B cell (primary cell): ENCODE results near the gene PDX1. TPM values are rescaled to one million over a fixed set of nuclear protein-coding genes. Genes with fewer than 3 reads are reported as not detected.
A peak's percentile ranks its signal among the peaks of the same experiment; 100 is the strongest.

Experiments
- ATAC-seq: fragments of 200-7000 bp; cut with Tn5 transposase; one replicate; pipeline ENCODE4 v1.10.0; 2021; ENCODE audit warnings: low read depth, mild to moderate bottlenecking, moderate number of reproducible peaks, moderate library complexity
- CTCF ChIA-PET: fragments of 350-600 bp; sonication (Branson Sonifier 250); formaldehyde crosslinking; loops from one replicate; lab custom pipeline; 2021; ENCODE audit warnings: antibody characterized with exemption, inconsistent platforms; lab: Charles Lee
- POLR2A ChIA-PET: fragments of 350-600 bp; sonication (Branson Sonifier 250); formaldehyde crosslinking; loops from one replicate; lab custom pipeline; 2021; ENCODE audit warnings: antibody characterized with exemption; lab: Charles Lee
- DNase-seq: peaks from one replicate; pipeline ENCODE4 v3.0.0; 2013
- H2AFZ ChIP-seq: 2 replicates; pipeline ENCODE4 v1.6.1; 2012; ENCODE audit warnings: mild to moderate bottlenecking, low read depth, low read length; ENCODE audit not compliant: insufficient read depth, poor library complexity, severe bottlenecking
- H3K27ac ChIP-seq, 2 donors: 1 replicate in 1 of 2; 2 replicates in 1 of 2; pipeline ENCODE4 v1.5.1; 2012 to 2013; ENCODE audit warnings: low read length in 2 of 2, mild to moderate bottlenecking in 2 of 2, moderate library complexity in 1 of 2
- H3K27me3 ChIP-seq, 4 experiments: fragments of 200-600 bp in 1 of 4; sonication (generic) in 1 of 4; replicated peaks in 1 of 4; 1 replicate in 2 of 4; 2 replicates in 2 of 4; pipeline versions ENCODE4 v1.6.1 to v1.7.0; 2013 to 2016; ENCODE audit warnings: low read length in 3 of 4, mild to moderate bottlenecking in 2 of 4, mixed read lengths in 1 of 4, moderate library complexity in 1 of 4; ENCODE audit not compliant: insufficient read depth in 4 of 4, control insufficient read depth in 3 of 4; ENCODE audit errors: control extremely low read depth in 1 of 4
- H3K36me3 ChIP-seq, 2 experiments: replicated peaks in 1 of 2; 1 replicate in 1 of 2; 2 replicates in 1 of 2; pipeline versions ENCODE4 v1.6.1 to v1.7.1; 2013; ENCODE audit warnings: low read length in 1 of 2; ENCODE audit not compliant: insufficient read depth in 2 of 2, control insufficient read depth in 1 of 2; ENCODE audit errors: control extremely low read depth in 1 of 2, extremely low read depth in 1 of 2
- H3K4me1 ChIP-seq, 2 donors: fragments of 200-600 bp in 1 of 2; sonication (generic) in 1 of 2; 1 replicate in 1 of 2; 2 replicates in 1 of 2; pipeline versions ENCODE4 v1.5.1 to v1.6.1; 2013 to 2017; ENCODE audit warnings: low read length in 2 of 2; ENCODE audit not compliant: control insufficient read depth in 2 of 2, insufficient read depth in 2 of 2
- H3K4me2 ChIP-seq: replicated peaks from 2 replicates; pipeline ENCODE3; 2012; ENCODE audit warnings: mild to moderate bottlenecking, low read depth, low read length; ENCODE audit not compliant: poor library complexity, severe bottlenecking
- H3K4me3 ChIP-seq, 5 experiments: fragments of 200-600 bp in 1 of 5; sonication (generic) in 1 of 5; 1 replicate in 3 of 5; 2 replicates in 2 of 5; pipeline versions ENCODE4 v1.5.1 to v1.7.0; 2011 to 2016; ENCODE audit warnings: low read length in 4 of 5, mild to moderate bottlenecking in 4 of 5, low read depth in 2 of 5, control low read depth in 1 of 5, moderate library complexity in 1 of 5; ENCODE audit not compliant: insufficient read depth in 1 of 5; ENCODE audit errors: control extremely low read depth in 1 of 5, extremely low read depth in 1 of 5
- H3K79me2 ChIP-seq: fragments of 200-600 bp; sonication (generic); one replicate; pipeline ENCODE4 v1.6.0; 2016; ENCODE audit warnings: low read length; ENCODE audit not compliant: control insufficient read depth, insufficient read depth
- H3K9ac ChIP-seq: fragments of 200-600 bp; sonication (generic); 2 replicates; pipeline ENCODE4 v1.6.1; 2017; ENCODE audit warnings: mild to moderate bottlenecking, low read length, moderate library complexity
- H3K9me3 ChIP-seq, 3 donors: one replicate each; pipeline versions ENCODE4 v1.6.1 to v1.7.1; 2013; ENCODE audit warnings: low read length in 2 of 3; ENCODE audit not compliant: control insufficient read depth in 2 of 3, insufficient read depth in 1 of 3; ENCODE audit errors: control extremely low read depth in 1 of 3
- H4K20me1 ChIP-seq: 2 replicates; pipeline ENCODE4 v1.6.0; 2012; ENCODE audit warnings: mild to moderate bottlenecking, low read length; ENCODE audit not compliant: insufficient read depth, control insufficient read depth, poor library complexity, severe bottlenecking
- H3K27ac Mint-ChIP-seq: one replicate; pipeline ENCODE4 v1.8.0; 2021; ENCODE audit warnings: mixed read lengths
- H3K27me3 Mint-ChIP-seq: one replicate; pipeline ENCODE4 v1.8.0; 2021; ENCODE audit warnings: mixed read lengths
- H3K4me1 Mint-ChIP-seq: one replicate; pipeline ENCODE4 v1.8.0; 2021; ENCODE audit warnings: mixed read lengths
- H3K4me3 Mint-ChIP-seq: one replicate; pipeline ENCODE4 v1.8.0; 2021; ENCODE audit warnings: mixed read lengths
- H3K9me3 Mint-ChIP-seq: one replicate; pipeline ENCODE4 v1.8.0; 2022; ENCODE audit warnings: mixed read lengths; ENCODE audit not compliant: insufficient read depth
- CTCF ChIP-seq: fragments of 200-600 bp; IDR thresholded peaks from one replicate; pipeline ENCODE4 v1.8.0; 2022; ENCODE audit warnings: antibody characterized with exemption, mild to moderate bottlenecking
- EZH2 ChIP-seq: IDR thresholded peaks from 2 replicates; pipeline ENCODE4 v1.6.1; 2012; ENCODE audit warnings: borderline replicate concordance, low read depth, mild to moderate bottlenecking, moderate library complexity, low read length; ENCODE audit not compliant: insufficient read depth, poor library complexity, severe bottlenecking
- WGBS: methylation state at CpG from one replicate; pipeline ENCODE4 v1.1.5; 2013; ENCODE audit warnings: missing lambda C conversion rate; ENCODE audit not compliant: insufficient coverage; 5-methylcytosine and 5-hydroxymethylcytosine counted together
- intact Hi-C: fragments of 100-400 bp; cut with micrococcal nuclease; formaldehyde crosslinking; loops from one replicate; pipeline ENCODE4 v1.10.0; 2022
- polyA plus RNA-seq: library from polyadenylated mRNA; depleted of rRNA; stranded (reverse); fragments of >200 nt; gene quantifications from 2 replicates; pipeline ENCODE4 v1.2.3, GENCODE V29; 2012
- total RNA-seq, 2 donors: library from RNA; stranded (reverse); fragments of 120-200 nt in 1 of 2; gene quantifications; 1 replicate in 1 of 2; 2 replicates in 1 of 2; pipeline versions ENCODE4 v1.2.3 to v1.2.4, GENCODE V29; 2013 to 2022

The PDX1 gene
- total and polyA plus RNA-seq, 2 donors (not counting 1 experiment from before 2014, with no cell fraction given) = not detected

- Histone ChIP-seq H3K4me2 (peak overlapping the region; percentile 78), H2AFZ (no peak overlapping the region), H3K27ac (no peak overlapping the region), H3K9me3 (peaks cover 0 to 58% (median 0%) of the 10 kb centered on the region in 3 donors), H3K4me1 (peaks cover 43 to 56% of the 10 kb centered on the region in 2 donors), H3K4me3 (peak overlapping the region in 3 of 5 experiments; percentile 25 to 41 (median 27)), H3K9ac (peak overlapping the region; percentile 44), H3K79me2 (no peaks in the 10 kb centered on the region), H3K36me3 (no peaks in the 10 kb centered on the region), H3K27me3 (peaks cover 0 to 91% (median 68%) of the 10 kb centered on the region in 4 experiments), H4K20me1 (no peaks in the 10 kb centered on the region)
- 14% methylated on average over 29 of the region's 33 CpGs for WGBS
- H3K27ac Mint-ChIP-seq = peak overlapping the region; percentile 50
- H3K4me3 Mint-ChIP-seq = peak overlapping the region; percentile 82
- H3K9me3 Mint-ChIP-seq = no peaks in the 10 kb centered on the region
- peaks cover 76% of the 10 kb centered on the region for H3K27me3 Mint-ChIP-seq
- intact Hi-C loops = loop anchor here (5.0 kb wide), 1 partner anchor 46 kb away; no protein-coding TSS in a partner anchor
- no peak for TF ChIP-seq CTCF
- TF ChIP-seq EZH2 = no peak
- ChIA-PET CTCF (interaction anchor here (0.6 to 3.4 kb wide), 4 partner anchors 12 to 141 kb away, joined by 3 to 15 read pairs (median 6); no protein-coding TSS in a partner anchor), POLR2A (no interaction called here)
- peaks cover 34% of the 10 kb centered on the region for H3K4me1 Mint-ChIP-seq
- no peak for ATAC-seq
- DNase-seq = no peak
These were observed 48.0 kb downstream of the PDX1 start for GRCh38 chr13:27967736-27968315.
